NCI-H146 treated with DMSO at 0.1 percent for 48 hours (cell line): ENCODE measurements around the gene DSG3.
"Not testable (repeated sequence)": the region's sequence is repeated elsewhere in the genome, so short reads cannot be mapped to it uniquely, and the experiment has no call there.

Source experiments
- DNase-seq: peaks from one replicate; lab custom pipeline; 2025; ENCODE audit not compliant: unreplicated experiment; lab: John Stamatoyannopoulos, UW

DSG3 gene

GRCh38 chr18:31490387-31490786, 42.8 kb downstream of the DSG3 start:
- no peak for DNase-seq

DNA sequence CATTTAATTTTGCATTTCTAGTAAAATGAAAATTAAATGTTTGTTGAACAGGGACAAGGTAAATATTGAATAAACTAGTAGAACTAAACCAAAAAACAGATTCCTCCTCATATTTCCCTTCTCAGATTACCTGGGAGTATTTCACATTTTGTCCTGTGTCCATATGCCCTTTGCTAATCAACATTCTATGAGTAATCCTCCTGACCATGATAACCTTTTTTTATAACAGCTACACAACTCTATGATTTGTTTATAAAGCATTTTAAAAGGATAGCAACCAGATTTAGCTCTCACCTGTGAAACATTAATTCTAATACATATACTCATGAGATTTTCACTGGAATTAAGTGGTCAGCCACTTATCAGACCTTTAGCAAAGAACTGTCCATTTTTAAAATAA, 43.3 kb downstream of the DSG3 start:
- no peak for DNase-seq

DNA sequence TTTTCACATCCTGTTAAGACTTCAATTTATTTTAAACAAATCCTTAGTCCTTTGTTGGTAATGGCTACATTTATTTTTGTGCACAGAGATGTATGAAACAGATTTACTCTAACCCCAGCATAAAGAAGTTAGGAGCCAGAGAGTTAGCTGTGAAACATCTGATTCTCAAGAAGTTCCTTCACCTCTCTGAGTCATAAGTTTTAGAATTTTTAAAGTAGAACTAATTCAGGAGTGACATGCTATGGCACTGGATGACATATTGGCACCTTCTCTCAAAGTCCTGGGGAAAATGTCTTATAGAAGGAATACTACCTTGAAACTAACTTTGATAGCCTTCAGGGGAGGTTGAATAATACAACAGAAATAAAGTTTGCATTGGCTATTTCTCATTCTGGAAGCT, 44.0 kb downstream of the DSG3 start:
- no peak for DNase-seq

- no peak for DNase-seq
Observed at GRCh38 chr18:31492671-31493070, 45.1 kb downstream of the DSG3 start.

- DNase-seq: no peak
Observed at GRCh38 chr18:31493171-31493570, 45.6 kb downstream of the DSG3 start.

- no peak for DNase-seq
Observed at GRCh38 chr18:31493941-31494340, 46.4 kb downstream of the DSG3 start.

DNA sequence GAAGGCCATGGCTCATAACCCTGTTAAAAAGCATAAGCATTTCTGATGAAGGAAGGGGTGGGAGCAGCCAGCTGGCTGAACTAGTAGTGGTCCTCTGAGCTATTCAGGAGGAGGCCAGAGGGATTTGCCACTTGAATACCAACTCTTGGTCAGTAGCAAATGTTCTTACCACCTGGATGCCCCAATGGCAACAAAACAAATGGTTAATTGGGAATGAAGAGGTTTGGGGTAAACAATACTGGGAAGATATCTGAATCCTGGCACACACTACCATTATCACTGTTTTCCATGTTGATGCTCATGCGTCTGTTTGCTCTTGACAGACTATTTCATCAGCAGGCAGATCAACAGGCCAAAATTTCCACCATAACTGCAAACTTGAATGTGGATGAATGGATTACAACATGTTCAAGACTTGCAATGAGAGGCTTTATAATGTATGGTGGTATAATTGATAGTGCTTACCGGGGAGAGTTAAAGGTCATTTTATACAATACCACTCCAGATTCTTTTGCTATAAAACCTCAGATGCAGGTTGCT, 47.2 kb downstream of the DSG3 start:
- DNase-seq: not testable (repeated sequence)

DNA sequence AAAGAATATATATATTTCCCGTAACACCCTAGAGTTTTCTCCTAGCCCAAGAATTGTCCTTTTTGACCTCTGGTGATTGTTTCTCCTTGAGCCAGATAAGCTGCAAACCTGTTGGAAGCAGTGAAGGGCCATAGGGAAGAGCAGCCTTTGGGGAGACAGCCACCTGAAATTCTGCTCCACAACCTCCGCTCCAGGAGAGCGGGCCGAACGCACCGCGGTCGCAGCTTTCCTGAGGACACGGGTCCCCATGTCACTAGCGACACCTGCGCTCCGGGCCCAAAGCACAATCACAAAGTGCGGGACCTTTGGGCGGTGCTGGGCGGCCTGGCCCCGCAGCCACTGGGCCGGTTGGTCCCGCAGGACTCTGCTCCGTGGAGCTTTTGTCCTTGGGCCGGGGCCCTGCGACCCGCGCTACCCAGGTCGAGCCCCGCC, 49.9 kb downstream of the DSG3 start:
- no peak for DNase-seq

GRCh38 chr18:31497836-31498573, 50.5 kb downstream of the DSG3 start, which contains the start of gene DSG2:
Gene DSG2, plus strand, starts transcription at chr18:31498177. Its CDS starts 75 bp downstream, at chr18:31498252.
- peak; percentile 27 for DNase-seq

DNA sequence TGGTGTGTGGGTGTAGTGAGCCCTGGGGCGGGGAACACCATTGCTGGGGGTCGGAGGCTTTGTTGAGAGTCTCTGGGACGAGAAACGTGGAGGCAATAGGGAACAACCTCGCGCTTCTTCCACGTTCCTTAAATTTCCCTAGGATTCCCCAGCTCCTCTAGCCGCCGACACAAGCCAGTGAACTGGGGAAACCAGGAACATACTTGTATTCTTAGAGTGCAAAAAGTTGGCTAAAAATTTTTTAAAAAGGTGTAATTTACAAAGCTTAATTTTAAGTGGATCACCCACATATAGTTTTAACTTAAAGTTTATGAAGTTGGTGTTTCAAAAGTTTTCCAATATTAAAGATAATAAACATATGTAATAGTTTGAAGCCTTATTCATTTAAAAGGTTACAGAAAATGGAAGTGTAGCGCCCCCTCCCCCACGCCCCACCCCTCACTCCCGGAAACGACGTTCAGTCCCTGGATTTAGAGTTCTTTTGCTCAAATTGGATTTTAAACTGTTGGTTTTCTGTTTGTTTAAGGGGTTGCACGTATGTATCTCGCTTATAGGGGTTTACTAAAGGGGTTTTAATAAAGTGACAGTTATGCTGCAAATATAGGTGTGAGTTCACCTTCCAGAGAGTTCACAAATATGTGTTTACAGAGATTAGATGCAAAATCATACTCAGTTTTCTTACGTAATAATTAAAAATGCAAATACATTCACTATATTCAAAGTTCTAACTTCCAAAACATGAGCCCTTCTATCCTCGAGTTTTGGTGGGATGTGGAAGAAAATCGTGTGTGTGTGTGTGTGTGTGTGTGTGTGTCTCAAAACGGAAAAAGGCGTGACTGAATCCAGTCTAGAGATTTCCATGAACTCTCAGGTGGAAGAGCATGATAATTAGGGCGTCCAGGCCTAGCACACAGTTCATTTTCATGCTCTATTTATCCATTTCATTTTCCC, 51.3 kb downstream of the DSG3 start:
- no peak for DNase-seq

GRCh38 chr18:31500051-31500688, 52.6 kb downstream of the DSG3 start:
- DNase-seq: no peak

- no peak for DNase-seq
Observed at GRCh38 chr18:31503011-31503410, 55.5 kb downstream of the DSG3 start.

- DNase-seq: no peak
Observed at GRCh38 chr18:31504455-31505147, 57.1 kb downstream of the DSG3 start.

DNA sequence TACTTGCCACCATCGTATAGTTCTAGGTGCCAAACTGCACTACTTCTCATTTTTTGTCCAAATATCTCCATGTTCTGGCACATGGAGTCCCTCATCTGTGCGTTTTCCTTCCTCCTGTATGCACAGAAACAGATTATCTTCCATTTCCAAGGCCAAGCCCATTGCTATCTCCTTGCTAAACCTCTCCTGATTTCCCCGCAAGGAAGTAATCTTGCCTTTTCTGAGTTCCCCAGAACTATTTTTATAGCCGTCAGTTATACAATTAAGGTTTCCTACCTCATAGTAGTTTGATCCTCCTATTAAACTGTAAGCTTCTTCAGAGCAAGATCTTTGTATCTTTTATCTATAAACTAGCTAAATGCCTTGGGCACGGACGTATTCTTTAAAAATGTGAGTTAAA, 57.6 kb downstream of the DSG3 start:
- no peak for DNase-seq

- no peak for DNase-seq
Observed at GRCh38 chr18:31506024-31506742, 58.6 kb downstream of the DSG3 start.

DNA sequence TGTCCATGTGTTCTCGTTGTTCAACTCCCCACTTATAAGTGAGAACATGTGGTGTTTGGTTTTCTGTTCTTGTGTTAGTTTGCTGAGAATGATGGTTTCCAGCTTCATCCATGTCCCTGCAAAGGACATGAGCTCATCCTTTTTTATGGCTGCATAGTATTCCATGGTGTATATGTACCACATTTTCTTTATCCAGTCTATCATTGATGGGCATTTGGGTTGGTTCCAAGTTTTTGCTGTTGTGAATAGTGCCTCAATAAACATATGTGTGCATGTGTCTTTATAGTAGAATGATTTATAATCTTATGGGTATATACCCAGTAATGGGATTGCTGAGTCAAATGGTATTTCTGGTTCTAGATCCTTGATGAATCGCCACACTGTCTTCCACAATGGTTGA, 59.6 kb downstream of the DSG3 start:
- DNase-seq: not testable (repeated sequence)

DNA sequence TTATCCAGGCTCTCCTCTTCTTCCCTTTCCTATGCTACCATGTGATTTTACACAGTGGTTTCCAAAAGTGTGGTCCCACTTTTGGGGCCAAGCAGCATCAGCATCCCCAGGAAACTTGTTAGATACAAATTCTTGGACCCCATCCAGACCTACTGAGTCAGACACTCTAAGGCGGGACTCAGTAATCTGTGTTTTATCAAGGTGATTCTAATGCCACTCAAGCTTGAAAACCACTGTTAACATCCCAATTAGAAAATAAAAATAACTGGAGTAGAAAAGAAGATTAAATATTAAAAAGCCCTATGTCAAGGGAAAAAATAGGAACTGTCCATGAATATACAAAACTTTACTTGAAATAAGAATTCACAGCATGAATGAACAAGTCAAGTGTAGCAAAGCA, 61.2 kb downstream of the DSG3 start:
- no peak for DNase-seq

DNA sequence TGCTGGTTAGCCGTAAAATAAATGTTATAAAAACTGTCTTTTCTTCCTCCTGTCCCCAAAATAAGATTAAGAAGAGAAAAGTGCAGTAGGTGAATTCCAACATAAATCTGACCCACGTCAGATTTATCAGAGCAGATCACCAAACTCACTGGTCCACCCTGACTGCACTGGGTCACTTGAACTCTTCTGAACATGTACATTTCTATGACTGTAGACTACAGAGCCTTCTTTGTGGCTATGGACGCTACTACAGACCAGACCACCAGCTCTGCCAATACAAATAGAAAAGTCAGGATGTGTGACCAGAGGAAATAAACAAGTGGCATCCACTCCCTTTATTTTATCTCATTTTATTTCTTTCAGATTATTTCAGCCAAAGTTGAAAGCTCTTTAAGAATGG, 62.0 kb downstream of the DSG3 start:
- no peak for DNase-seq

GRCh38 chr18:31510319-31510718, 62.8 kb downstream of the DSG3 start:
- no peak for DNase-seq

- DNase-seq: no peak
Observed at GRCh38 chr18:31511098-31511497, 63.6 kb downstream of the DSG3 start.
